D721Med (cell line): ENCODE results near the gene GALNT12.

Source experiments
- DNase-seq: peaks from one replicate; pipeline ENCODE4 v3.0.0; 2011; ENCODE audit warnings: low spot score; ENCODE audit not compliant: insufficient read length
- FAIRE-seq: peaks from 2 replicates; lab custom pipeline; 2011; peaks lifted over from hg19 to GRCh38; lab: Jason Lieb, UNC
- CTCF ChIP-seq: IDR thresholded peaks from 2 replicates; pipeline ENCODE4 v1.5.1; 2012; ENCODE audit warnings: mild to moderate bottlenecking, control low read depth; ENCODE audit not compliant: insufficient read depth; ENCODE audit errors: missing control alignments

The GALNT12 gene

GRCh38 chr9:98866435-98867102 is 59.1 kb downstream of the GALNT12 start:
- TF ChIP-seq CTCF, result no peak
- no peak for FAIRE-seq
- no peak for DNase-seq

GRCh38 chr9:98867103-98867428 is 59.6 kb downstream of the GALNT12 start:
- no peak for FAIRE-seq
- DNase-seq, result no peak
- no peak for TF ChIP-seq CTCF

GRCh38 chr9:98867429-98868168 is 60.1 kb downstream of the GALNT12 start:
- DNase-seq (no peak), FAIRE-seq (no peak)
- TF ChIP-seq CTCF, result no peak

DNA sequence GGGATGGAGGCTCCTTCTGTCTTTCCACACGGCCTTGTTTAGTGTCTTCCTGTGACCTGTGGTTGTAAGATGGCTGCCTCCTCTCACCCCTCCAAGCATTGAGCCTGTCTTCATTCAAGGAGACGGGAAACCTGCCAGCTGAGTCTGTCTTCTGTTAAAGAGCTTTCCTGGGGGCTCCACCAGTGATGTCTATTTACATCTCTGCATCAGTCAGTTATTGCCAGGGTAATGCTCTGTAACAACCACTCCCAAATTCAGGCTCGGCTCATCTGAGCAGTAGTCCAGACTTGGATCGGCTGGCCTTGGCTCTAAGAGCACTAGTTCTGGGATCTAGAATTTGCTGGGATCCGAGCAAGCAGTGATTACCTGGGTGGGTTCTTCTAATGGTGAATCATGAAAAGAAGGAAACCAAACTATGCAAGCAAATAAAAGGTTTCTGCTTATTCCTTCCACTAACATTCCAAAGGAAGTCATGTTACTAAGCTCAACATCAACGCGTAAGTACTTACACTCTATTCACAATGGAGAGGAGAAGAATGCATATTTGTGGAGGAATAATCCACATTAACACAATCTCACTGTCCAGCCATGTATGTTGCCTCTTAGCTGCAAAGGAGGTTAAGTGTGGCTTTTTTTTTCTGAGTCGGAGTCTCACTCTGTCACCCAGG is 61.7 kb downstream of the GALNT12 start:
- TF ChIP-seq CTCF, result no peak
- FAIRE-seq, result no peak
- no peak for DNase-seq

DNA sequence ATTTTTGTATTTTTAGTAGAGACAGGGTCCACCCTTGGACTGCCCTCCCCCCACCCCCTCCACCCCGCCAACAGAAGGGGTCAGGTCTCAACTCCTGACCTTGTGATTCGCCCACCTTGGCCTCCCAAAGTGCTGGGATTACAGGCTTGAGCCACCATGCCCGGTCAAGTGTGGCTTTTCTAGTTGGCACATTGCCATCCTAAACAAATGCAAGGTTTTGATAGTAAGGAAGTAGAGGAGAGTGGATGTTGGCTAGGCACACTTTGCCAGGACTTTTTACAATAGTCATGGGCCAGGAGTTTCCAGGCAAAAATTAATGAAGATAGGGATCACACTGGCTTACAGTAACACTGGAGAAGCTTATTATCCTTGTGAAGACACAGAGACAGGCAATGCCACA is 62.4 kb downstream of the GALNT12 start:
- no peak for TF ChIP-seq CTCF
- DNase-seq (no peak), FAIRE-seq (no peak)

DNA sequence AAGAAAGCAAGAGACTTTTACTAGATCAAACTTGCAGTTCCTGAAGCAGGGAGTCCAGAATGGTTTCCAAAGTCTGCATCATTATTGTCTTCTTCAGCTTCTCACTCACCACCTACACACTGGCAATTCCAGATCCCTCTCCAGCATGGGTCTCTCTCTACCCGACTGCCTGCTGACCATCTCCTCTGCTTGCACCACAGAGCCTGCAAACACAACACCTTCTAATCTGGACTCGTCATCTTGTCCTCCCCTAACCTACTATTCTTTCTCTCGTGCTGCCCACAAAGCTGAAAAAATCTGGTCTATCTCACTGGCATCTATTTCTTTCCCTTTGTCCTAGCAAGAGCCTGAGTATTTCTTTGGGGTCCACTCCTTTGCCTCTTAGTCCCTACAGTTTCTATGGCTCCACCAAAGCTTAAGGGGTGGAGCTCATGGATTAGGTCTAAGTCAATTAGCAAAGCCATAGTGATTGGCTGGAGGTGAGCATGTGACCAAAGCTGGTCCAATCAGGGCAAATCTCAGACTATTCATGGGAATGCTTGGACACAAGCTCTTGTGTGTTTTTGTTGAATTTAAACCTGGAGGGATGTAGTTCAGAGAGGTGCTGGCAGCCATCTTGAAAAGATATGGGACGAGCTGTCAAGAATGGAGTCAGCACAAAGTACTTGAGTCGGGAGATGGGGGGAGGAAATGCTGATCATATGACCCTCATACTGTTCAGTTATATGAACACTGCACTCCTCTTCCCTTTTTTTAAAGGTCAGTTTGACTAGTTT is 63.5 kb downstream of the GALNT12 start:
- no peak for TF ChIP-seq CTCF
- no peak for DNase-seq
- no peak for FAIRE-seq
